Choroid plexus epithelial cell (primary cell): ENCODE data around the gene STOX1.
"Not testable (repeated sequence)": the region's sequence is repeated elsewhere in the genome, so short reads cannot be mapped to it uniquely, and the experiment has no call there.

ENCODE experiments used
- DNase-seq: peaks from one replicate; pipeline ENCODE4 v3.0.0-alpha.2; 2010; ENCODE audit warnings: low read depth
- H3K4me3 ChIP-seq: 2 replicates; pipeline ENCODE4 v1.5.1; 2011; ENCODE audit warnings: low read depth, mild to moderate bottlenecking, control low read depth, low read length, moderate library complexity
- CTCF ChIP-seq: conservative IDR thresholded peaks from 2 replicates; pipeline ENCODE4 v1.5.1; 2011; ENCODE audit warnings: low read depth, mild to moderate bottlenecking, control low read depth, inconsistent platforms, low read length, moderate library complexity

Gene STOX1

GRCh38 chr10:68856352-68856751 lies 29.0 kb downstream of the STOX1 start:
- DNase-seq = no peak
- TF ChIP-seq CTCF = no peak
- H3K4me3 ChIP-seq = no peak overlapping the region

- no peak overlapping the region for H3K4me3 ChIP-seq
- no peak for DNase-seq
- no peak for TF ChIP-seq CTCF
Measured at GRCh38 chr10:68857005-68857404, 29.7 kb downstream of the STOX1 start.

- DNase-seq = peak; percentile 25
- no peak for TF ChIP-seq CTCF
- no peak overlapping the region for H3K4me3 ChIP-seq
Measured at GRCh38 chr10:68861253-68861652, 33.9 kb downstream of the STOX1 start.

- H3K4me3 ChIP-seq = no peak overlapping the region
- no peak for TF ChIP-seq CTCF
- DNase-seq = no peak
Measured at GRCh38 chr10:68864611-68865010, 37.3 kb downstream of the STOX1 start.

- H3K4me3 ChIP-seq, DNase-seq: not testable (repeated sequence)
Measured at GRCh38 chr10:68868173-68868572, 40.8 kb downstream of the STOX1 start.

- peak; percentile 44 for DNase-seq
- no peak for TF ChIP-seq CTCF
- no peak overlapping the region for H3K4me3 ChIP-seq
Measured at GRCh38 chr10:68869623-68870022, 42.3 kb downstream of the STOX1 start.

- no peak for DNase-seq
- H3K4me3 ChIP-seq = no peak overlapping the region
- TF ChIP-seq CTCF = no peak
Measured at GRCh38 chr10:68870061-68870460, 42.7 kb downstream of the STOX1 start.

GRCh38 chr10:68870545-68871104 lies 43.3 kb downstream of the STOX1 start:
- H3K4me3 ChIP-seq = no peak overlapping the region
- TF ChIP-seq CTCF = no peak
- no peak for DNase-seq
